Large intestine (tissue), 3 donors: ENCODE data around the gene TBX21. TPM values are rescaled to one million over a fixed set of nuclear protein-coding genes. Genes with fewer than 3 reads are reported as not detected.
"Not testable (repeated sequence)": the region's sequence is repeated elsewhere in the genome, so short reads cannot be mapped to it uniquely, and the experiment has no call there.

Experiments
- DNase-seq, 2 donors: peaks; one replicate each; pipeline versions ENCODE4 v3.0.0 to v3.0.0-alpha.2; 2013
- H3K27ac ChIP-seq: one replicate; pipeline ENCODE4 v1.5.1; 2013; ENCODE audit warnings: low read length
- H3K27me3 ChIP-seq: 2 replicates; pipeline ENCODE4 v1.6.1; 2013; ENCODE audit warnings: low read length; ENCODE audit not compliant: control insufficient read depth, insufficient read depth
- H3K36me3 ChIP-seq: 2 replicates; pipeline ENCODE4 v1.6.1; 2013; ENCODE audit warnings: low read length; ENCODE audit not compliant: control insufficient read depth, insufficient read depth
- H3K4me1 ChIP-seq: one replicate; pipeline ENCODE4 v1.6.1; 2013; ENCODE audit warnings: low read length; ENCODE audit not compliant: control insufficient read depth, insufficient read depth
- H3K4me3 ChIP-seq: one replicate; pipeline ENCODE4 v1.5.1; 2013; ENCODE audit warnings: low read length
- H3K9me3 ChIP-seq: one replicate; pipeline ENCODE4 v1.6.1; 2013; ENCODE audit warnings: mild to moderate bottlenecking, low read depth, low read length, moderate library complexity; ENCODE audit not compliant: control insufficient read depth
- WGBS: methylation state at CpG from one replicate; pipeline ENCODE4 v1.1.5; 2013; ENCODE audit warnings: low lambda C conversion rate; ENCODE audit not compliant: insufficient coverage; 5-methylcytosine and 5-hydroxymethylcytosine counted together
- polyA plus RNA-seq: library from polyadenylated mRNA; unstranded; fragments of 120-200 nt; gene quantifications from one replicate; pipeline ENCODE4 v1.2.1, GENCODE V29; 2013

Gene TBX21
- polyA plus RNA-seq, 1 donor = 0.28 TPM

GRCh38 chr17:47733674-47734410 is 806 bp downstream of the TBX21 start:
- no peak overlapping the region for H3K27ac ChIP-seq
- H3K27me3 ChIP-seq = peaks cover 74% of the 10 kb centered on the region
- H3K9me3 ChIP-seq = no peaks in the 10 kb centered on the region
- no peaks in the 10 kb centered on the region for H3K4me1 ChIP-seq
- H3K36me3 ChIP-seq = no peaks in the 10 kb centered on the region
- no CpG with 5 or more reads among the region's 60 CpGs for WGBS
- no peak for DNase-seq
- H3K4me3 ChIP-seq = no peak overlapping the region

- Histone ChIP-seq H3K9me3 (no peaks in the 10 kb centered on the region), H3K4me3 (no peak overlapping the region), H3K4me1 (no peaks in the 10 kb centered on the region), H3K36me3 (no peaks in the 10 kb centered on the region), H3K27me3 (peaks cover 66% of the 10 kb centered on the region), H3K27ac (no peak overlapping the region)
- no peak for DNase-seq
- WGBS = no CpG with 5 or more reads among the region's 3 CpGs
These were observed 2.1 kb downstream of the TBX21 start for GRCh38 chr17:47735139-47735464.

GRCh38 chr17:47735536-47736011 is 2.5 kb downstream of the TBX21 start:
- H3K9me3 ChIP-seq = no peaks in the 10 kb centered on the region
- H3K36me3 ChIP-seq = no peaks in the 10 kb centered on the region
- H3K4me3 ChIP-seq = no peak overlapping the region
- no CpG with 5 or more reads among the region's 3 CpGs for WGBS
- no peaks in the 10 kb centered on the region for H3K4me1 ChIP-seq
- H3K27me3 ChIP-seq = peaks cover 62% of the 10 kb centered on the region
- no peak for DNase-seq
- no peak overlapping the region for H3K27ac ChIP-seq

DNA sequence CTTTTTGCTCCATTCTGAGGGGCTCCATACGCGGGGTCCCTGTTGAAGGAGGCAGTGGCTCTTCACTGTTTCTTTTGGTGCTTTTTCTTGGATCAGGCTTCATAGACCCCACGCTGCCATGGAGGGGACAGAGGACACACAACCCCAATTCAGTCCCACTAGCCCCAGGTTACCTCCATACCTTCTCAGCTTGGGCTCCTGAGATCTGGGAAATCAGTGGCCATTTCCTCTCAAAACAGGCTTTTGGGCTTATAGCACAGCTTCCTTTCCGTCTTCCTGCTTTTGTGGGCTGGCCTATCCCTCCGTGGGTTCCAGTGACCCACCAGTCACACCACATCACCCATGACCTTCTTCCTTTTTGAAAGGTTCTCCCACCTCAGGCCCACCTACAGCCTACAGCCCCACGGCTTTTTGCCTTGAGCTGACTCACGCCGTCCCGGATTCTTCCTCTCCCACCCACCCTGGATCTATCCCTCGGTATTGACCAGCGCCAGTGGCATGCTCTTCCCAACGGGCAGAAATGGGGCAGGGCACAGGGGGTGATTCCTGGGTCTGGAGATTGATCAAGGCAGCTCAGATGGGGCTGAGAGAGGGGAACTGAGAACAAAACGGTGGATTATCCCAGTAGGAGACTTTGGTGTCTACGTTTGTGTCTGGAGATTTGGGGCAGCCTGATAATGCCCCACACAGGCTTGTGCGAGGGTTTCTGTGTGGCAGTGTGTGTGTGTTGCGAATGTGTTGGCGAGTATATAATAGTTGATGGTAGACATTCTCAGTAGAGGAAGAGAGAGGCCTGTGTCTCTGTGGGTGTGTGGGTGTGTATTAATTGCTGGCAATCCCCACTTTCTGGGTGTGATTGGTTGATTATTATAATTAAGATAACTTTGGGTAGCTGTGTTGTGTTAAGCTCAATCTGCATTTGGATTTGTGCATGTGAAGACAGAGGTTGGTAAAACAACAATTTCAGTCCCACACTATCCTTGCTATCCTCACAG is 3.8 kb downstream of the TBX21 start:
- Histone ChIP-seq H3K4me3 (no peak overlapping the region), H3K27me3 (peaks cover 60% of the 10 kb centered on the region), H3K9me3 (no peaks in the 10 kb centered on the region), H3K36me3 (no peaks in the 10 kb centered on the region), H3K27ac (no peak overlapping the region), H3K4me1 (no peaks in the 10 kb centered on the region)
- WGBS = no CpG with 5 or more reads among the region's 17 CpGs
- DNase-seq = no peak

DNA sequence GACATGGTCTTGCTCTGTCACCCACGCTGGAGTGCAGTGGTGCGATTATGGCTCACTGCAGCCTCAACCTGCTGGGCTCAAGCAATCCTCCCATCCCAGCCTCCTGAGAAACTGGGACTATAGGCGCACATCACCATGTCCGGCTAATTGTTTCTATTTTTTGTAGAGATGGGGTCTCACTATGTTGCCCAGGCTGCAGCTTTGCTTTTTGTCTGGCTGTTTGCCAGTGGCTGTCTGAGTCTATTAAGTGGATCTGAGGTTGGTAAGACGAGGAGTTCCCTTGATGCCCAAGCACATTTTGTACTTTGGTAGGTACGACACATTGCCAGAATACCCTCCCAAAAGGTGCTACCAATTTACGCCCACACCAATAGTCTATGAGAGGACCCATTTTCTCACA is 5.1 kb downstream of the TBX21 start:
- DNase-seq = no peak
- WGBS = 100% methylated on average over 2 of the region's 7 CpGs
- no peak overlapping the region for H3K27ac ChIP-seq
- peaks cover 55% of the 10 kb centered on the region for H3K27me3 ChIP-seq
- no peaks in the 10 kb centered on the region for H3K9me3 ChIP-seq
- H3K36me3 ChIP-seq = no peaks in the 10 kb centered on the region
- no peaks in the 10 kb centered on the region for H3K4me1 ChIP-seq
- H3K4me3 ChIP-seq = no peak overlapping the region

DNA sequence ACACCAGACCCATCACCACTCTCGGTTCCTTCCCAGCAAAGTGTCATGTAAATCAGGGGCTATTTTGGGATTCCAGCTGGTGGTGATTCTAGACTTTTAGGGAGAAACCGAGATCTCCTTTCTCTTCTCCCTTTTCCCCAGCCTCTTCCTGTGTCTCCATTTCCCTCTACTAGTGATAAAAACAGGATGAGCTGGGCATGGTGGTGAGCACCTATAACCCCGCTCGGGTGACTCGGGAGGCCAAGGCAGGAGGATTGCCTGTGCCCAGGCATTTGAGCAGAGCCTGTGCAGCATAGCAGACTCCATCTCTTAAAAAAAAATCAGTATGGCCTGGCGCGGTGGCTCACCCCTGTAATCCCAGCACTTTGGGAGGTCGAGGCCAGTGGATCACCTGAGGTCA is 6.1 kb downstream of the TBX21 start:
- Histone ChIP-seq H3K4me3 (no peak overlapping the region), H3K9me3 (no peaks in the 10 kb centered on the region), H3K27ac (no peak overlapping the region), H3K36me3 (no peaks in the 10 kb centered on the region), H3K4me1 (no peaks in the 10 kb centered on the region), H3K27me3 (peaks cover 55% of the 10 kb centered on the region)
- WGBS = no CpG with 5 or more reads among the region's 8 CpGs
- no peak for DNase-seq

GRCh38 chr17:47739945-47740344 is 6.9 kb downstream of the TBX21 start:
- H3K4me1 ChIP-seq, DNase-seq, H3K36me3 ChIP-seq, H3K4me3 ChIP-seq, H3K27ac ChIP-seq, H3K9me3 ChIP-seq: not testable (repeated sequence)
- 73% methylated on average over 3 of the region's 12 CpGs for WGBS
- H3K27me3 ChIP-seq = peaks cover 55% of the 10 kb centered on the region

DNA sequence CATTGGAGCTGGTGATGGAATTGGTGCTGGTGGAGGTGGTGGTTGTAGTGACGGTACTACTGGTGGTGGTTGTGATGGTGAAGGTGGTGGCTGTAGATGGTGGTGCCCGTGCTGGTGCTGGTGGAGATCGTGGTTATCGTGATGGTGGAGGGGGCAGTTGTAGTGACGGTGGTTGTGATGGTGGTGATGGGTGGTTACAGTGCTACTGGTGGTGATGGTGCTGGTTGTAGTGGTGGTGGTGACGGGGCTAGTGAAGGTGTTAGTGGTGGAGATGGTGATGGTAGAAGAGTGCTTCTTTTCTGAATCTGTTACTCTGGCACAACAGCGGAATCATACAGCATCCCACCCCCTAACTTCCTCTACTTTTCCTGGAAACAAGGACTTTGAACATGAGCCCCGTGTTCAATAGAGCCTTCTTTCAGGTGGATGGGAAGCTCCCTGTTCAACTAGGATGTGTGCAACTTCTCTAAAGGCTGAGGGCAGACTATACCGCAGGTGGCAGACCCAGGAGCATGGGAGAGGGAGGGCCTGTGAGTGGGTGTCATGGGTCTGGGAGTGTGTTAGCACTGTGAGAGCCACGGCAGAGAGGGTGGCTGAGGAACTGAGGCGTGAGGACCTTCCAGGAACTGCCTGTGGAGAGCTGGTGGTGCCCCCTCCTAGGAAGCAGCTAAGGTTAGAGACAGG is 8.2 kb downstream of the TBX21 start:
- Histone ChIP-seq H3K9me3 (no peaks in the 10 kb centered on the region), H3K27ac (no peak overlapping the region), H3K36me3 (no peaks in the 10 kb centered on the region), H3K4me1 (no peaks in the 10 kb centered on the region), H3K4me3 (no peak overlapping the region), H3K27me3 (peaks cover 56% of the 10 kb centered on the region)
- no peak for DNase-seq
- 50% methylated on average over 1 of the region's 11 CpGs for WGBS

GRCh38 chr17:47741793-47742145 is 8.7 kb downstream of the TBX21 start:
- H3K4me1 ChIP-seq = no peaks in the 10 kb centered on the region
- DNase-seq = no peak
- H3K27me3 ChIP-seq = peaks cover 52% of the 10 kb centered on the region
- no peaks in the 10 kb centered on the region for H3K9me3 ChIP-seq
- WGBS = 60% methylated on average over 1 of the region's 9 CpGs
- H3K36me3 ChIP-seq = no peaks in the 10 kb centered on the region
- H3K4me3 ChIP-seq = no peak overlapping the region
- H3K27ac ChIP-seq = no peak overlapping the region
